ENCODE results near the gene ADGRL3.

ADGRL3 gene

GRCh38 chr4:61555789-61556188 lies 355.7 kb downstream of the ADGRL3 start:
- H3K27me3 ChIP-seq (ENCODE audit: insufficient read depth, low read length): no peaks in the 10 kb centered on the region
- no peaks in the 10 kb centered on the region for H3K79me2 ChIP-seq (ENCODE audit: insufficient read depth, low read length)
- H3K36me3 ChIP-seq (ENCODE audit: insufficient read depth, low read length): no peaks in the 10 kb centered on the region
- no peaks in the 10 kb centered on the region for H3K9me2 ChIP-seq (ENCODE audit: low read depth, low read length)
- no peaks in the 10 kb centered on the region for H3F3A ChIP-seq (ENCODE audit: insufficient read depth, low read length)
- H3K27ac ChIP-seq (ENCODE audit: low read depth, low read length, poor library complexity, severe bottlenecking): no peak overlapping the region
- H3K9me3 ChIP-seq (ENCODE audit: low read length): no peaks in the 10 kb centered on the region
- TF ChIP-seq EZH2 (IDR thresholded peaks at IDR 0.05; ENCODE audit: borderline replicate concordance, low read length) (no peak), CTCF (IDR thresholded peaks at IDR 0.05; ENCODE audit: low read length) (no peak)
- no peak overlapping the region for H3K4me2 ChIP-seq (ENCODE audit: low read length)
- H3K9ac ChIP-seq (ENCODE audit: low read length): no peak overlapping the region
- no peak overlapping the region for H2AFZ ChIP-seq (ENCODE audit: low read length)
- H3K4me3 ChIP-seq (ENCODE audit: low read depth, low read length, poor library complexity, severe bottlenecking): no peak overlapping the region
- H3K4me1 ChIP-seq (ENCODE audit: insufficient read depth, low read length, severe bottlenecking): no peaks in the 10 kb centered on the region
- H4K20me1 ChIP-seq (ENCODE audit: insufficient read depth, low read length): no peaks in the 10 kb centered on the region

GRCh38 chr4:61556277-61556676 lies 356.2 kb downstream of the ADGRL3 start:
- Histone ChIP-seq H3K4me3 (ENCODE audit: low read depth, low read length, poor library complexity, severe bottlenecking) (no peak overlapping the region), H3K4me2 (ENCODE audit: low read length) (no peak overlapping the region), H3K36me3 (ENCODE audit: insufficient read depth, low read length) (no peaks in the 10 kb centered on the region), H3K9me2 (ENCODE audit: low read depth, low read length) (no peaks in the 10 kb centered on the region), H3K27ac (ENCODE audit: low read depth, low read length, poor library complexity, severe bottlenecking) (no peak overlapping the region), H2AFZ (ENCODE audit: low read length) (no peak overlapping the region), H3F3A (ENCODE audit: insufficient read depth, low read length) (no peaks in the 10 kb centered on the region), H3K9ac (ENCODE audit: low read length) (no peak overlapping the region), H3K4me1 (ENCODE audit: insufficient read depth, low read length, severe bottlenecking) (no peaks in the 10 kb centered on the region), H3K79me2 (ENCODE audit: insufficient read depth, low read length) (no peaks in the 10 kb centered on the region), H4K20me1 (ENCODE audit: insufficient read depth, low read length) (no peaks in the 10 kb centered on the region), H3K27me3 (ENCODE audit: insufficient read depth, low read length) (no peaks in the 10 kb centered on the region), H3K9me3 (ENCODE audit: low read length) (no peaks in the 10 kb centered on the region)
- no peak for TF ChIP-seq EZH2 (IDR thresholded peaks at IDR 0.05; ENCODE audit: borderline replicate concordance, low read length)
- no peak for TF ChIP-seq CTCF (IDR thresholded peaks at IDR 0.05; ENCODE audit: low read length)

GRCh38 chr4:61559396-61559795 lies 359.3 kb downstream of the ADGRL3 start:
- TF ChIP-seq EZH2 (IDR thresholded peaks at IDR 0.05; ENCODE audit: borderline replicate concordance, low read length) (no peak), CTCF (IDR thresholded peaks at IDR 0.05; ENCODE audit: low read length) (no peak)
- H3K27ac ChIP-seq (ENCODE audit: low read depth, low read length, poor library complexity, severe bottlenecking): no peak overlapping the region
- no peak overlapping the region for H2AFZ ChIP-seq (ENCODE audit: low read length)
- no peaks in the 10 kb centered on the region for H4K20me1 ChIP-seq (ENCODE audit: insufficient read depth, low read length)
- no peak overlapping the region for H3K9ac ChIP-seq (ENCODE audit: low read length)
- H3K79me2 ChIP-seq (ENCODE audit: insufficient read depth, low read length): no peaks in the 10 kb centered on the region
- no peak overlapping the region for H3K4me3 ChIP-seq (ENCODE audit: low read depth, low read length, poor library complexity, severe bottlenecking)
- H3K9me3 ChIP-seq (ENCODE audit: low read length): no peaks in the 10 kb centered on the region
- H3F3A ChIP-seq (ENCODE audit: insufficient read depth, low read length): no peaks in the 10 kb centered on the region
- H3K4me1 ChIP-seq (ENCODE audit: insufficient read depth, low read length, severe bottlenecking): no peaks in the 10 kb centered on the region
- no peaks in the 10 kb centered on the region for H3K9me2 ChIP-seq (ENCODE audit: low read depth, low read length)
- no peaks in the 10 kb centered on the region for H3K36me3 ChIP-seq (ENCODE audit: insufficient read depth, low read length)
- no peak overlapping the region for H3K4me2 ChIP-seq (ENCODE audit: low read length)
- no peaks in the 10 kb centered on the region for H3K27me3 ChIP-seq (ENCODE audit: insufficient read depth, low read length)

All from OCI-LY1 (cell line).